H1 (cell line): ENCODE results near the gene RCSD1. TPM values are rescaled to one million over a fixed set of nuclear protein-coding genes. Genes with fewer than 3 reads are reported as not detected.

Source experiments
- ASH2L ChIP-seq: fragments of 200-600, 300-600 bp; sonication (generic); IDR thresholded peaks from one replicate; pipeline ENCODE4 v1.7.1; 2017; ENCODE audit warnings: low read length
- BRCA1 ChIP-seq: IDR thresholded peaks from 2 replicates; pipeline ENCODE4 v1.6.1; 2012; ENCODE audit warnings: low read depth, low read length, improper control_type of control experiment
- CBX5 ChIP-seq: fragments of 300-800, 300-1000 bp; sonication (generic); IDR thresholded peaks from 2 replicates; pipeline ENCODE4 v1.7.1; 2016; ENCODE audit warnings: antibody characterized with exemption, low read length, low read depth
- CHD1 ChIP-seq: IDR thresholded peaks from 2 replicates; pipeline ENCODE4 v1.6.1; 2012; ENCODE audit warnings: low read depth, low read length, improper control_type of control experiment
- CREB1 ChIP-seq: IDR thresholded peaks from 2 replicates; pipeline ENCODE4 v1.6.1; 2012; ENCODE audit warnings: inconsistent platforms
- HDAC6 ChIP-seq: IDR thresholded peaks from one replicate; pipeline ENCODE4 v1.7.1; 2012; ENCODE audit warnings: low read depth, mild to moderate bottlenecking, inconsistent platforms, low read length, moderate library complexity
- JUND ChIP-seq: IDR thresholded peaks from 2 replicates; pipeline ENCODE4 v1.6.1; 2011; ENCODE audit warnings: mild to moderate bottlenecking, improper control_type of control experiment, low read length
- KDM1A ChIP-seq: fragments of 200-600, 300-600 bp; sonication (generic); IDR thresholded peaks from 2 replicates; pipeline ENCODE4 v1.7.1; 2016; ENCODE audit warnings: mild to moderate bottlenecking, low read length, borderline replicate concordance
- KDM4A ChIP-seq: IDR thresholded peaks from one replicate; pipeline ENCODE4 v1.7.1; 2012; ENCODE audit warnings: low read depth, mild to moderate bottlenecking, moderate library complexity, low read length, inconsistent platforms; ENCODE audit not compliant: severe bottlenecking
- KDM5A ChIP-seq: fragments of 200-600 bp; IDR thresholded peaks from 2 replicates; pipeline ENCODE4 v1.7.1; 2012; ENCODE audit warnings: mild to moderate bottlenecking, low read length, inconsistent platforms, mixed read lengths
- NRF1 ChIP-seq: IDR thresholded peaks from 2 replicates; pipeline ENCODE4 v1.6.1; 2011; ENCODE audit warnings: mild to moderate bottlenecking, low read depth, low read length, improper control_type of control experiment
- POLR2AphosphoS5 ChIP-seq: IDR thresholded peaks from 2 replicates; pipeline ENCODE4 v1.6.1; 2011; ENCODE audit warnings: low read depth, low read length
- RAD21 ChIP-seq, 2 experiments: IDR thresholded peaks in 1 of 2; conservative IDR thresholded peaks in 1 of 2; 2 replicates each; pipeline ENCODE4 v1.6.1; 2011; ENCODE audit warnings: low read depth in 2 of 2, low read length in 2 of 2, improper control_type of control experiment in 1 of 2, inconsistent platforms in 1 of 2, mild to moderate bottlenecking in 1 of 2, moderate library complexity in 1 of 2
- RBBP5 ChIP-seq: IDR thresholded peaks from 2 replicates; pipeline ENCODE4 v1.7.1; 2012; ENCODE audit warnings: low read depth, mild to moderate bottlenecking, inconsistent platforms, low read length, moderate library complexity, borderline replicate concordance
- RXRA ChIP-seq: IDR thresholded peaks from 2 replicates; pipeline ENCODE4 v1.6.1; 2011; ENCODE audit warnings: low read depth, mild to moderate bottlenecking, low read length, moderate library complexity; ENCODE audit not compliant: insufficient read depth
- SAP30 ChIP-seq: fragments of 300-600 bp; sonication (generic); IDR thresholded peaks from 2 replicates; pipeline ENCODE4 v1.7.1; 2012; ENCODE audit warnings: low read length, moderate library complexity, mild to moderate bottlenecking, inconsistent platforms; ENCODE audit not compliant: insufficient read depth, insufficient replicate concordance
- SIRT6 ChIP-seq: IDR thresholded peaks from one replicate; pipeline ENCODE4 v1.7.1; 2012; ENCODE audit warnings: low read length, inconsistent platforms
- SIX5 ChIP-seq: IDR thresholded peaks from 2 replicates; pipeline ENCODE4 v1.6.1; 2011; ENCODE audit warnings: mild to moderate bottlenecking, low read depth, low read length
- SP2 ChIP-seq: IDR thresholded peaks from 2 replicates; pipeline ENCODE4 v1.6.1; 2012; ENCODE audit warnings: mild to moderate bottlenecking, low read length, inconsistent platforms
- SRF ChIP-seq: IDR thresholded peaks from 2 replicates; pipeline ENCODE4 v1.6.1; 2011; ENCODE audit warnings: mild to moderate bottlenecking, low read depth, low read length, moderate library complexity
- TAF7 ChIP-seq: optimal IDR thresholded peaks from 2 replicates; pipeline ENCODE3; 2011; ENCODE audit warnings: low read depth, mild to moderate bottlenecking, inconsistent platforms, low read length, moderate library complexity, borderline replicate concordance
- TCF12 ChIP-seq: IDR thresholded peaks from 2 replicates; pipeline ENCODE4 v1.6.1; 2011; ENCODE audit warnings: low read depth, mild to moderate bottlenecking, low read length
- TEAD4 ChIP-seq: IDR thresholded peaks from 2 replicates; pipeline ENCODE4 v1.6.1; 2012; ENCODE audit warnings: low read depth, low read length, inconsistent platforms, mixed read lengths
- USF2 ChIP-seq: IDR thresholded peaks from 2 replicates; pipeline ENCODE4 v1.6.1; 2011; ENCODE audit warnings: low read length, improper control_type of control experiment
- ZNF274 ChIP-seq: IDR thresholded peaks from 2 replicates; pipeline ENCODE4 v1.7.0; 2012; ENCODE audit warnings: low read length, borderline replicate concordance; ENCODE audit errors: extremely low read depth
- polyA plus RNA-seq, 7 experiments: library from polyadenylated mRNA; depleted of rRNA in 3 of 7; stranded (reverse) in 5 of 7; unstranded in 2 of 7; fragments of >200 nt in 5 of 7; fragments of 200-250 nt in 2 of 7; gene quantifications; 1 replicate in 5 of 7; 2 replicates in 1 of 7; 4 replicates in 1 of 7; pipeline versions ENCODE4 v1.2.1 to v1.2.3, GENCODE V29; 2011 to 2013; ENCODE audit warnings: missing spikeins in 2 of 7, mixed read lengths in 2 of 7
- total RNA-seq: library from RNA; stranded (reverse); fragmentation: NEBNext Ultra II Directional; extraction: Animal tissue kit (Norgen Biotek cat#: 25700); gene quantifications from 2 replicates; pipeline ENCODE4 v1.2.1, GENCODE V29; 2021

The RCSD1 gene
- total and polyA plus RNA-seq, 2 of the 8 experiments (the other 6 are each of a cell fraction or from before 2014, with no cell fraction given) = 0.47 to 0.69 TPM

GRCh38 chr1:167714439-167715156 lies 84.6 kb downstream of the RCSD1 start (continued):
- TF ChIP-seq TCF12 (0 out of 2 replicates have a peak, but pooled peaks have one; percentile 18), SP2 (no peak), RAD21 (IDR thresholded peaks at IDR 0.05 in 1 of 2, conservative IDR thresholded peaks at IDR 0.05 in 1 of 2; ENCODE audit: low read depth in 2 of 2, low read length in 2 of 2) (no peak), JUND (no peak), CREB1 (peak; percentile 65; the same call in 1 of the 2 replicates), SIRT6 (no peak), ZNF274 (no peak), ASH2L (peak; percentile 100), TEAD4 (peak; percentile 89), KDM1A (no peak), BRCA1 (no peak), SRF (no peak), NRF1 (peak; percentile 42; the same call in 1 of the 2 replicates), CBX5 (no peak), CHD1 (no peak), RBBP5 (peak; percentile 100), POLR2AphosphoS5 (no peak), SIX5 (no peak), KDM4A (peak; percentile 38), TAF7 (peak; percentile 23), RXRA (no peak), USF2 (no peak), KDM5A (no peak), HDAC6 (peak; percentile 95), SAP30 (no peak)
